Stimulated activated CD4-positive, alpha-beta T cell treated with anti-CD3 and anti-CD28 coated beads, Interleukin-15, amount 100 ng/mL, for 48 hours (primary cell): ENCODE results near the gene HDAC8.

Source experiments
- DNase-seq, 2 donors: peaks; one replicate each; pipeline ENCODE4 v3.0.0-alpha.2; 2020; ENCODE audit warnings: low read depth in 2 of 2

HDAC8 gene

DNA sequence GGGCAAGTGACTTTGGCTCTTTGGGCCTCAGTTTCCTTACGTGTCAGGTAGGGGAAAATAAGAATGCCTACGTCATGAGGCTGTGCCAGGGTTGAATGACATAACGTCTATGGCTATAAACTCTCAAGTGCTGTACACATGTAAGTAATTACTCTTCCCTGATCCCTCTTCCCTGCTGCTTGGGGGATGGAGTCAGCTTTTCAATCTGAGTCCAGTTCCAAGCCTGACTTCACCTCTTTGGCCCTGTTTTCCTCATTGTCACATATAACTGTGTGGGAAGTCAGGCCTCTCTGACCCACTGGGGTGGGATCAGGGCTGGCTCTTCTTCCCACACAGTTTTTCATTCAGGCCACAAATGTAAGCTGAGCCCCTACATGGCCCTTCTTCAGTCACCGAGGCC, 255.5 kb downstream of the HDAC8 start:
- DNase-seq: no peak

DNA sequence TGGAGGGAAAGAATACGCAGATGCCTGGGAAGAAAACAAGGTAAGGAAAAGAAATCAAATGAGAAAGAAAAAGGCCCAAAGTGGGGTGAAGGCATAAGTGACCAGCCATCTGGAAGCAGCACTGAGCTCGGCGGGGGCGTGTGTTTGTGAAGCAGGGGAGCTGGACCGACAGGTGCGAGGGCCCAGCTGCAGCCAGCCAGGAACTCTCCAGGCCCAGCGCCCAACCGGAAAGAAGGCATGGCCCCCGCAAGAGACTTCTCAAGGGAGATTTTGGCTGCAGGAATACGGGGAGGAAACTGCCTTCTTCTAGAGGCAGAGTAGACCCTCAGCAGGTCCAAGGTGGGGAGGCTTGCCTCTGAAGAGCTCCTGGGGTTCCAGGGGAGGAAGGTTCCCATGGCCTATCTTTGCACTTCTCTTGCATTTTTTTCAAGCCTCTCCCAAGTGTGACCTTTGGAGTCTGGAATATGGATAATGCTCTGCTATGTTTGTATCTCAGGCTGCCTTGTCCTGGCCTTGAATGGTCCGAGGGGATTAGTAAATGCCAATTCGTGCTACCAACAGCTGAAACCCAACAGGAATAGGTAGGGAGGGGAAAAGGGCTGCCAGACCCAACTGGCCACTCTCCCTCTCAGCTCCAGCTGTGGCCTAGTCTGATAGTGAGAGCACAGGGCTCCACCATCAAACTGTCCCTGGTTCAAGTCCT, 256.1 kb downstream of the HDAC8 start:
- DNase-seq: no peak

DNA sequence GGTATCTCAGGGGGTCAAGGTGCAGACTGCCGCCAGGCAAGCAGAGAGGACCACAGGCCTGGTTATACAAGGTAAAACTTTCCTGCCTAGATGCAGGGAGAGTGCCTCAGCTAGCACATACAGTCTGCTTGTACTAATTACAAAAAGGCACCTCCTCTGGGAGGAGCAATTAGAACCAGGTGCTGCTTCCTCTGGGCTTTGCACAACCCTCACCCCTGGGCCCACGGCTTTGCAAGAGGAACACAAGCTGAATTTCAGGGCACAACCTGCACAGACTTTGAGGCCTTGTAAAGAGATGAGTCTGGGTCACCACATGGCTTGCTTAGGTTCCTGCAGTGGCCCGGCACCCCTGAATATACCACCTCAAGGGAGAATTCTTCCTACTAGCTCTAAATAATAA, 257.8 kb downstream of the HDAC8 start:
- DNase-seq: no peak

DNA sequence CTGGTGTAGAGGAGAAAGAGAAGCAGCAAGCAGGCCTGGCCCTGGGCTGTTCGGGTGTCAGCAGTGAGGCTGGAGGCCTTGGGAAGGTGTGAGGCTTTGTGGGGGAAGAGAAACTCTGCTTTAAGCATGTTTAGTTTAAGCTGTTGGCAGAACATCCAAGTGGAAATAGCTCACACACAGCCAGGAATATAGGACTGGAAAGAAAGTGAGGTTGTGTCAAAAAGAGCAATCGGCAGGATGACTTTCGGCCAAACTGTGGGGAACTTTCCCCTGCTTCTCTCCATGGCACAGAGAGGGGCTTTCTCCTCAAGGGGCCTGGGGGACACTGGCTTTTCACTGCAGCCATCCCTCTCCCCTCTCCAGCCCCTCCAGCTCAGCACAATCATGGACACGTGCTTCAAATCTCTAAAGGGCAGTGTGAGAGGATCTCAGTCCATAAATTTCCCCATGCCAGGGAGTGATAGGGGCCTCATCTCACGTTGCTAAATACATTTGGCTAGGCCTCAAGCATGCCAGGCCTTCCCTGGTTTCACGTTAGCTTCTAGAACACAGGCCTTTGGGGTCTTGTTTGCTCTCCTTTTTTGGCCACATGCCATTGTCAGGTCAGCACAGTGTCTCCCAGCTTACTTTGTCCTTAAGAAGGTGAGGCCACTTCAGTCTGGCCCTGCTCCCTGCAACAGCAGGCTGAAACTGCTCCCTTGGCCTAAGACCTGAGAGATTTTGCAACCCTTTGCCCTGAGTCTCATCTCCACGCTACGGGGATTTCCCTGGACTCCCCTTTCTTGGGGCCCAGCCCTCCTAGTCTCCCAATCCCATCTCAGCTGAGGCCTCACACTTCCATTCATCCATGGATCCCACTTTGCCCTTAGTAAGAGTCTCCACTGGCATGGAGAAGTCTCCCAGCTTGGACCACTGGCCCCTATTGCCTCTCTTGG, 258.7 kb downstream of the HDAC8 start:
- DNase-seq: no peak

DNA sequence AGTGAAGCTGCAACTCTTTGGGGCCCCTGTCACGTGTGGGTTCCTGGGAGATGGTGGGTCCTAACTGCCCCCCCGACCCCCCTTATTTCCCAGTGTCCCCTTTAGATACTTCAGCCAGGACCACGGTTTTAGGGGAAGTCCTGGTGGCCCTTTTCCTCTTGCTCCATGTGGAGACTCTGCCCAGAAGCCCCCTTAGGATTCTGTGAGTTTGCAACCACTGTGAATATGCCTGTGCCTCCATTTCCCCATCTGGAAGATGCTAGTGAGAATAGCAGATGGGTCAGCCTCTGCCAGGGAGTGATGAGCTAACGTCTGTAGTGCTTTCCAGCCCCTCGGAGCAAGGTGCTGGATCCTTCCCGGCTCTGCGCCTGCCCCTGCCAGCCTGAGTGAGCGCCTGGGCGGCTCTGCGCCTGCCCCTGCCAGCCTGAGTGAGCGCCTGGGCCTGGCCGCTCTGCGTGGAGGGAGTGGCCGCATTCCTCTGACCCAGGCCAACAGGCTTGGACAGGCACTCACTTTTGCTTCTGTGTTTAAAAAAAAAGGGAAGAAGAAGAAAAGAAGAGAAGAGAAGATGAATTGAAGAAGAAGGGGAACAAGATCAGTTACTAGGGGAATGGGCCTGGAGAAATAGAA, 260.2 kb downstream of the HDAC8 start:
- no peak for DNase-seq

DNA sequence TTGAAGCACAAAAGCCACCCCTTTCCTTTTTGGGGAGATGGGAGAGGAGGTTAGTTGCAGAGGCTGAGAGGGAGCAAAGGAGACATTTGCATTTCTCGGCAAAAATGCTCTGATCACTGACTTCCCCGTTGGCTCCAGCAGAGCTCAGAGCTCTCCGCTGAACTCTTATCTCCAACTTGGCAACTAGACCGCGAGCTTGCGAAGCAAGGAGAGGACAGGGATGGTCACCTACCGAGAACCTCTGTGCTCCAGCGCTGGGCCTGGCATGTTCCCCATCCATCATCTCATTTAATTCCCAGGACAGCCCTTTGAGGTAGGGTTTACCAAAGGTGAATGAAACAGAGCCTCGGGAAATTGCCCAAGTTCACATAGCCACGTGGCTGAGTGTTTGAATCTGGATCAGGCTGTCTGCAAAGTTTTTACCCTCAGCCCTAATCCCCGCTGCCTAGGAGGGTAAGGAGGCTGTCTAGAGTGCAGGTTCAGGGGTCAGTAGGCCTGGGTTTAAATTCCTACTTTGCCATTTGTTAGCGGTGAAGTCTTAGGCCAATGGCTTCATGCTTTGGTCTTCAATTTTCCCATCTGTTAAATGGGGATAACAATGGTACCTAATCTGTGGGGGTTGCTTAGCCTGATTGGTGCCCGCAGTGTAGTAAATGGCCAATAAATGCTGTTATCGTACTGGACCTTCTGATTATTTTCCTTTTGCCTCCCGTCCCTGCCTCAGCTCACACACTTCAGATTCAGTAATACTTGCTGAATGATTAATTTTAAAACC, 263.2 kb downstream of the HDAC8 start:
- DNase-seq: no peak

DNA sequence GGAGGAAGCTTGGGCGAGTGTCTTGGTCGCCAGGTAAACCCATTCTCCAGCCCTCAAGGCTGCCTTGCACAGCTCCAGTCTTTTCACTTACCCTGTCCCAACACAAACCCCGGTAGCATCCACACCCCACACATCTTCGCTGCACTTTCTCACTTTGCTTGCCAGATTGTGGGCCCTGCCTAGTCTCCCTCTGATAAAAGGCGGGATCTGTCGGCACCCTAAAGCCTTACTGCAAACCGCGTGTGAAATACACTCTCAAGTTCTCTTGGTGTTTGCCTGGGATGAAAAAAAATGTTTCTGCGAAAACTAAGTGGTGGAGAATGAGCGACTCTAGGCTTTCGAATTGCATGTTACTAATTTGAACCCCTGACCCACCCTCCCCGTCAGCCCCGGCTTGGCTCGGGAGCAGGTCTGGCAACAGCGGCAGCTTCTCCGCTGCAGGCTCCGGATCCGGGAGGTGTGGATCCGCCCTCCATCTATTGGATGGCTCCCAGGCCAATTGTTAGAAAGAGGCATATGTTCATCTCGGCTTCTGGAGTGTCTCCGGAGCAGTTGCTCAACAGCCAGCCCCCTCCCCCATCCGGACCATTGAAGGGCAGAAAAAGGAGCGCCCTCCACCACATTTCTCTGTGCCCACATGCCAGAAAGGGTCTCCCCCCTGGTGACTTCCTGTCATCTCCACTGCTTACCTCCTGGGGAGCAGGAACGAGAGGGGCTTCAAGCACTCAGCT, 263.9 kb downstream of the HDAC8 start:
- no peak for DNase-seq

DNA sequence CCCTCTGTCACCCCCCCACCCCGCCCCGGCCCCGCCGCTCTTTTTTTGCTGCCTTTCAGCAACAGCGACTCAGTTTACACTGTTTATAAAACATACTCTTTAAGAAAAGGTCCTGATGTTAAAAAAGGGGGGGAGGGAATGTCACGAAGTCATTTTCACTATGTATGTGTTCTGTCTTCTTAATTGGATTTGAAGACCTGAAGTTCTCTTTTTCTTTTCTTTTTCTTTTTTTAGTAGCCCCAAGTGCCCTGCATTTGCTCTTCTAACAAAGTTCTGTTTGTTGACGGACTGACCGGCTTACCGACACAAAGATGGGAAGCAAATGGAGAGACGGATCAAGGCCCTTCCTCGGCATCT, 264.5 kb downstream of the HDAC8 start:
- DNase-seq: no peak

DNA sequence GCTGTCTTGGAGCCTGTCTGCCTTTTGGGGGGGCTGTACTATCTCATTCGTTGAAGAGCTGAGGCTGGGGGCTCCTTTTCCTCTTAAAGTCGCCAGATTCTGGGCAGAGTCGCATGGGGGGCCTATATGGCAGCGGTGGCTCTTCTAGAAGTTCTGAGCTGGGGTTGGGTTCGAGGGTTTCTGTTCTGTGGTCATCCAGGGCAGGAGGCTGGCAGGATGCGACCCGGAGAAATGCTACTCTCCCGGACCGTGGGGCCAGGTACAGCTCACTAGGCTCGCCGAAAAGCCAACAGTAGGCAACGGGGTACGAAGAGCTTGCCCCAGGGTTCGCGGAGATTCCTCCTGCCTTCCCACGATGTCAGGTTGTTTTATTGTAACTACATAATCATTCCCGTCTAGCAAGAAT, 265.0 kb downstream of the HDAC8 start:
- DNase-seq: no peak

DNA sequence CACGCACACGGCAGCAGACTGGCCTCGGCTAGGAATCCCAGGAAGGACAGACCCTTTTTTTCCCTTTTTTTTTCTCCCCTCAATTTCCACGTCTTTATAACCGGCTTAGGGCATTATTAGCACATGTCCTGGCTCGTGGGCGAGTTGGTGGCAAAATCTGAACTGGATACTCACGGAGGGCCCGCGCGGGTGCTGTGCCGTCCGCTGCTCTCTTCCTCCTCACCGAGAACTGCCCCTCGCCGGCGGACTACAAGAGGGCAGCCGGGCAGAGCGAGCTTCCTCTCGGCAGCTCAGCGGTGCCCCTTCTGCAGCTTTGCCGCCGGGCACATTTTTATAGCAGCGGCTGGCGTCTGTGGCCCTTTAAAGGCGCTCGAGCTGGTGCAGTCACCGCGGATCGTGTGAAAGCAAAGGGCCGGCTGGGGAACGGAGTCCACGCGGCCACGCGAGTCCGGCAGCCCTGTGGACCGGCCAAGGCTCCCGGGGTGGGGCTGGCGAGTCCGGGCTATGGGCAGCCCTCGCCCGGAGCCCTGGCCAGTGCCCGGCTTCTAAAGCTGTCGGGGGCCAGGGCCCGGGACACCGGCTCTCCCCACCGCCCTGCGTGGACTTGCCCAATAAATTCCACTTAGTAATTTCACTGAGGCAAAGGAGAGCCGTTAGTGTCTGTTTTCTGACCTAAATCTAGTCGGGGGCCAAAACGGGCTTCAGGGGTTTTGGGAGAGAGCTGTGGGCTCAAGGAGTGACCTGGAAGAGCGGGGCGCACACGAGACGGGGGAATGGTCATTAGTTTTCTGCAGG, 265.6 kb downstream of the HDAC8 start:
- DNase-seq: no peak

DNA sequence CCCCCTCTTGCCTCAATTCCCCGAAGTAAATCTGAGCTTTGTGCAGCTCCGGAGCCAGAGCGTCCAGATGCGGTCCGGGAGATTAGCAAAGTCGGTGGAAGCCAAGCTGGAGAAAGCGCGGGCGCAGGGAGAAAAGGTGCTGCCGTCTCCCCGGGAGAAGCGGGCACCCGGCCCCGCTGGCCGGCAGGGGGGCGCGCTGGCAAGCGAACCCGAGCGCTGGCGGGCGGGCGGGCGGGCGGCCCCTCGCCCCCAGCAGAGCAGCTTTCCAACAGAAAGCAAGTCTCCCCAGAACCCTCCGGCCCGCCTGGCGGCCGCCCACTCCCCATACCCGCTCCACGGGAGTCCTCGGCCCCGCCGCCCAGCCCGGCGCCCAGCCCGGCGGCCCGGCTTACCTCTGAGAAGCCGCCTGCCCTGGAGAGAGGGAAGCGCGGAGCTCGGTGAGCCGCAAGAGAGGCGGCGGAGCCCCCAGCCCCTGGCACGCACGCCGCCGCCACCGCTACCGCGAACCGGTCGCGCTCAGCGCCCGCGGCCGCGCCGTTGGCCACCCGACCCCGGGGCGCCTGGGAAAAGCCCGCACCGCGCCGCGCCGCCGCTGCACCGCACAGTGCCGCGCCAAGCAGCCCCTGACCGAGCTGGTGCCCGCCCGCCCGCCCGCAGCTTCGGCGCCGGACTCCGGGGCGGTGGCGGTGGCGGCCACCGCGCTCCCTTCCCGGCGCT, 266.4 kb downstream of the HDAC8 start:
- DNase-seq: no peak

DNA sequence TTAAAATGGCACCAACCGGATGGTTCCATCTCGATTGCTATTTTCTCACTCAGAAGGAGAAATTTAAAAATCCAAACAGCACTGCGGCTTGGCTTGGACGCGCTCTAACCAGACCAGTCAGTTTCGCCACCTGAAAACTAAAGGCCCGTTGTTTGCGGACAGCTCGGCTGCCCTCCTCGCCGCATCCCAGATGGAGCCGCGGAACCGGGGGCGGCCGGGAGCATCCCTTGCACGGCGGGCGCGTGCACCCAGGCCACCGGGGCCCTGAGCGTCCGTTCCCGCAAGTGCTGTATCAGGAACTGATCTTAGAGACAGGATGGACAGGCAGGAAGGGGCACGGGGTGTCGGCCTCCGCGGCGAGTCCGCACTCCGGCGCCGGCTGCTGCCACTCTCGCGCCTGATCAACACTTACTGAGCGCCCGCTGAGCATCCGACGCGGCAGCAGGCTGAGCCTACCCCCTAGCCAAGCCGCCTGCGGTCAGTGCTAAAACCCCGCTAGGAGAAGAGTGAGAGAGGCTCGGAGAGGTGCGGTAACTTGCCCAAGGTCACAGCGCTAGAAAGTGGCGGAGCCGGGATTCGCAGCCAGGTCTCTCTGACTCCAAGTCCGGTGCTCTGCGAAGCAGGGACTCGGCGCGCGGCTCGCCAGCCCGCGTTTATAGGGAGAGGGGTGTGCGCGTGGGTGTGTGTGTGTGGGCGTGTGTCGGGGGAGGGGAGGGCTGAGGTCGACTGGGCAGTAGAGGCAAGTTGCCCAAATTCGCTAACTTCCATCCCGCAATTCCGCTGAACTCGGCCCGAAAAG, 267.2 kb downstream of the HDAC8 start, which contains the start of gene CITED1:
CITED1 (minus strand) TSS at position 629 of the 799 bp plus-strand sequence. CDS start 3,045 bp downstream, outside the sequence.
- DNase-seq: no peak

DNA sequence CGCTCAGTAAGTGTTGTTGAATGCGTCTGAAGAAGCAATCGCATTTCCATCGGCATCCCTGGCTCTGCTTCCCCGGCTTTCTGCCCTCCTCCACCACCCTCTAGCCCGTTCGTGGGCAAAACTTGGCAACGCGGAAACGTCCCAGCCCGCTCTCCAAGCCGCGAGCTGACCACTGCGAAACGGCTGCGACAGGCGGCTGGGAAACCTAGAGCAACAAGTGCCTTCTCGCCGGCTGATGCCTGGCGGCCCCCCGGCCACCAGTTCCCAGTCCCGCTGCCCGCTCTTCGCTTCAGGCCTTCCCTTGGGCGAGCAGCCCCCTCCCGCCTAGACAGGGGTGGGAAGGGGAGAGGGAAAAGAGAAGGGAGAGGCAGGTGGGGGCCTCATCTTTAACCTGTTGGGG, 267.8 kb downstream of the HDAC8 start:
- DNase-seq: no peak

DNA sequence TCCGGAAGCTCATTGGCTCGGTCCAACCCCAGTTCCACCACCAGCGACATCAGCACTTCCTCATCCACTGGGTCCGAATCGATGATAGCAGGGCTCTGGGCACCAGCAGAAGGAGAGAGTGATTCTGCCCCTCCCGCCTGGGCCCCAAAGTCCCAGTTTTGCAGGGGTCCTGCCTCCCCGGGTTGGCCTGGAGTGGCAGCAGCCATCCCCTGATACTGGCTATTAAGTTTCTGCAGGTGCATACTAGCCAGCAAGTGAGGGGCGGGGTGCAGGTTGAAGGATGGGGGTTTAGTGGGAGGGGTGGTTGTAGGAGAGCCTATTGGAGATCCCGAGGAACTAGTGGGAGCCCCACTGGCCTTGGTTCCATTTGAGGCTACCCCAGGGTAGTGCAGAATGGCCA, 270.9 kb downstream of the HDAC8 start:
- DNase-seq: no peak

DNA sequence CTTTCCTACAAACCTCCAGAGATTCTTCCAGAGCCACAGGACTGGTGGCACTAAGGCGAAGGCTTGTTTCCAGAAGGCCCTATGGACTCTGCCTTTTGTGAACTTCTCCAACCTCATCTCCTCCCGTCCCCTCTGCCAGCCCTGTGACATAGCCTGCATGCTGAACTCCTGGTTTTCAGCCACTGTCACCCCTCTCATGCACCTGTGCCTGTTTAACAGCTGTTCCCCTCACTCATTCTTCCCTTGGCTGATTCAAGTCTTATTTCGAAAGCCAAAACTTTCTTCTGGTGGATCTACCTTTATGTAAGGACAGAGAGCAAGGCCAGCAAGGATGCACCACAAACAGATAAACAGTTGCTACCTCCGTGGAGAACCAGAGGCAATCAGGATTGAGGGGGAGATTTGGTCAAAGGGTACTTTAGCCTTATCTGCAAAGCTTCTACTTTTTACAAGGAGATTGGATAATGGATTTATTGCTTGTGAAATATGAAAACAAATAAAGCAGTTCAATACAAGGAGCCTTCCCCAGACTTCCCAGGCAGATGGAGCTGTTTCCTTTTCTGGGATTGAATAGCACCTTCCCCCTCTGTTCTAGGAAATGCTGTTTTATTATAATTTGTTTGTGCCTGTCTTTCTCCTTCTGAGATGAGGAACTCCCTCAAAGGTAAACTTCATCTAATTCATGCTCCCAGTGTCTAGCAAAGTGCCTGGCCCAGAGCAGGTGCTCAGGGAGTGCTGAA, 272.6 kb downstream of the HDAC8 start:
- DNase-seq: no peak

DNA sequence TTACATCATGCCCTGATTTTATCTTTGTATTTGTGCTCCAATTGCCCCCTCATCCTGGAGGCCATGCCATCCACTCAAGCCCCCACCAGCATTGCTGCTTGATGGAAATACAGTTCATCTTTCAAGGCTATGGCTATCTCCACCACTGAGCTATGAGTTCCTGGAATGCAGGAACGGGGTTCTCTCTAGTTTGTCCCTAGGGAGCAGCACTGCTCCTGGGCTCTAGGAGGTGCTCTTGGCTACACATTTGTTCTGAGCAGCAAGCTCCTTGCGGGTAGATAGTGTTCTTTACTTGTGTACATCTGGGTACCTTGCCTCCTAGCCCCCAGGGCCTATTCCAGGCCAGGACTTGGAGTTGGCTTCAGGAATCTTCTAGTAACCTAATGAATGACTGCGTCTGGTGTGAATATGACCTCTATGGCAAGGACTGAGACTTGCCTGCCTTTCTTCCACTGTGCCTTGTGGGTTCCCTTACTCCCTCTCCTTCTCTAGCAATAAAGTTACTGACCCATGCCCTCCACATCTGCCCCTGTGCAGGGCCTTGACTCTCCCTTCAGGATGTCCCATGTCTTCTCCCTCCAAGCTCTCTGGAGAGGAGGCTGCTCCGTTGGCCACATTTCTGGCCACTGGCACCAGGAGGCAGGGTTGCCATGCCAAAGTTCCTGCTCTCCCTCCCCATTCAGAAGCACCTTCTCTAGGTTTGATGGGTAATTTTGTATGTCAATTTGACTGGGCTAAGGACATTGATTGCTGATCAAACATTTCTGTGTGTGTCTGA, 274.5 kb downstream of the HDAC8 start:
- peak in 1 of 2 donors; percentile 20 for DNase-seq

DNA sequence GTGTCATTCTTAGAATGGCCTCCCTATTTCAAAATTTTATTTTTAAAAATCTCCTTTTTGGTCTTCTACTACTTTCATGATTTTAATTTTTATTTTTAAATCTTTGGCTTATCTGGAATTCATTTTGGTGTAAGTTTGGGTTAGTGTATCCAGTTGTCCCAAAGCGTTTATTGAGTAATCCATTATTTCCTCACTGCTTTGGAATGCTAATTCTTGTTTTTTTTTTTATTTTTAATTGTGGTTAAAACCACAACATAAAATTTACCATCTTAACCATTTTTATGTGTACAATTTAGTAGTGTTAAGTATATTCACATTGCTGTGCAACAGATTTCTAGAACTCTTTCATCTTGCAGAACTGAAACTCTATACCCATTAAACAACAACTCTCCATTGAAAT, 275.7 kb downstream of the HDAC8 start:
- DNase-seq: no peak
